ENCODE results near the gene CCL13.
A peak's percentile ranks its signal among the peaks of the same experiment; 100 is the strongest.
"Not testable (repeated sequence)": the region's sequence is repeated elsewhere in the genome, so short reads cannot be mapped to it uniquely, and the experiment has no call there.

Gene CCL13

GRCh38 chr17:34356194-34356593, at the start of gene CCL13:
TSS of gene CCL13 (plus strand) at chr17:34356480. CDS start at chr17:34356527, 47 bp downstream.
- no peak for DNase-seq

DNA sequence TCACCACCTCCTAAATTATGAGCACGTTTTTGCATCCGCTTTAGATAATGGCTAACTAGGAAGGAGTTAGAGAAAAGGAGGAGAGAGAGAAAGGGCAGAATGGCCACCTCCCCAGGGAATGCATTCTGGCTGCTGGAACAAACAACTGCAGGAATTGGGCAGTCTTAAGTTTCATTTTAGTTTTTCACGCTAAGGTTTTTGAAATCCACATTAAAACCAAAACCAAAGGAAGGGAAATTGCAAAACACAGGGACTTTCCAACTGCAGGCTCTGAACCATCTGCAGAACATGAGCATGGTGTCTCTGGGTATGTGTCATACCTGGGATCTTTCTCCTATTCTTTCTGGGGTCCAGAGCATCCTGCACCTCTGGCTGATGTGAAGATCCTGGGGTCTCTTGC, 49.2 kb upstream of the CCL13 start:
- no peak for DNase-seq

- no peak for DNase-seq
Observed at GRCh38 chr17:34308371-34308770, 47.9 kb upstream of the CCL13 start.

DNA sequence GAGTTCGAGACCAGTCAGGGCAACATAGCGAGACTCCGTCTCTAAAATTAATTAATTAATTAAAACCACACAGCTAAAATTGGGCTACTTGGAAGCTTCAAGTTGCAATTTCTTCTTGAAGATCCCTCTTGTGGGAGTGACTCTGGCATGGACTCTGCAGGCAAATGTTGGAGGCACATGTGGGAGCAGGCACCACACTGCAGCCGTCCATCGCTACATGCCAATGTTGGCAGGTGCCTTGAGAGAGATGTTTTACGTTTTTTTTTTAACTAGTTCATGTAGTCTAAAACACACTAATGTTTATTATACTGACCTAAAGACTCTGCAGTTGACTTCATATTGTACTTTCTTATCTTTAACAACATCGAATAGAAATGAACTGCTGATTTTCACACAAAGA, 45.0 kb upstream of the CCL13 start:
- DNase-seq = no peak

- DNase-seq = no peak
Observed at GRCh38 chr17:34312080-34312479, 44.2 kb upstream of the CCL13 start.

DNA sequence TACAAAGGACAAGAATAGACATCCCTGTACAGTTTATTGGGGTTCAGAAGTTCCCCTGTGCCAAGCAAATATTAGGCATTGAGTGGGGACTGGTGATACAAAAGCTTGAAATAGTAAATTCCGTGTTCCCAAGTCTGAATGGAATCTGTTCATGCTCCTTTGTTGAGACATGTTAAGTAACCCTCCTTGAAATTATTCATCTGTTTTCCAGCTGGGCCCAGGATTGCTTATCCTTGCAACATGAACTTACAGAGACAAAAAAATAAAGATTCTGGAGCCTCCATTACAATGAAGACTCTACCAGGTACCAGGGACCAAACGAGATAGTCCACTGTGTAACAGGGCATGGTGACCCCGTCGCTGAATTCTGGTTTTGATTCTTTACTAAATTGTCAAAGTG, 43.1 kb upstream of the CCL13 start:
- no peak for DNase-seq

- DNase-seq = no peak
Observed at GRCh38 chr17:34314279-34314678, 42.0 kb upstream of the CCL13 start.

GRCh38 chr17:34318474-34318873, 37.8 kb upstream of the CCL13 start:
- no peak for DNase-seq

DNA sequence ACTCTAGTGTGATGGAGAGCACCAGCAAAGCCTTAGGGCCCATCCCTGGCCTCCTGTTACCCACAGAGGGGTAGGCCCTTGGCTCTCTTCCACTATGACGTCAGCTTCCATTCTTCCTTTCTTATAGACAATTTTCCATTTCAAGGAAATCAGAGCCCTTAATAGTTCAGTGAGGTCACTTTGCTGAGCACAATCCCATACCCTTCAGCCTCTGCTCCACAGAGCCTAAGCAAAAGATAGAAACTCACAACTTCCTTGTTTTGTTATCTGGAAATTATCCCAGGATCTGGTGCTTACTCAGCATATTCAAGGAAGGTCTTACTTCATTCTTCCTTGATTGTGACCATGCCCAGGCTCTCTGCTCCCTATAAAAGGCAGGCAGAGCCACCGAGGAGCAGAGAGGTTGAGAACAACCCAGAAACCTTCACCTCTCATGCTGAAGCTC, 37.2 kb upstream of the CCL13 start, which contains the start of gene CCL8:
Gene CCL8 (plus strand): TSS at position 397 of the 445 bp plus-strand sequence. CDS start 67 bp downstream, outside the sequence.
- DNase-seq = no peak

GRCh38 chr17:34321964-34322363, 34.3 kb upstream of the CCL13 start:
- no peak for DNase-seq

GRCh38 chr17:34327580-34327979, 28.7 kb upstream of the CCL13 start:
- not testable (repeated sequence) for DNase-seq

DNA sequence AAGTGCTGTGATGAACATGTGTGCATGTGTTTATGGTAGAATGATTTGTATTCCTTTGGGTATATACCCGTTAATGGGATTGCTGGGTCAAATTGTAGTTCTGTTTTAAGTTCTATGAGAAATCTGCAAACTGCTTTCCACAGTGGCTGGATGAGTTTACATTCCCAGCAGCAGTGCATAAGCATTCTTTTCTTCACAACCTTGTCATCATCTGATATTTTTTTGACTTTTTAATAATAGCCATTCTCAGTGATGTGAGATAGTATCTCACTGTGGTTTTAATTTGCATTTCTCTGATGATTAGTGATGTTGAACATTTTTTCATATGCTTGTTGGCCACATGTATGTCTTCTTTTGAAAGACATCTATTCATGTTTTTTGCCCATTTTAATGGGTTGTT, 18.6 kb upstream of the CCL13 start:
- DNase-seq = no peak

DNA sequence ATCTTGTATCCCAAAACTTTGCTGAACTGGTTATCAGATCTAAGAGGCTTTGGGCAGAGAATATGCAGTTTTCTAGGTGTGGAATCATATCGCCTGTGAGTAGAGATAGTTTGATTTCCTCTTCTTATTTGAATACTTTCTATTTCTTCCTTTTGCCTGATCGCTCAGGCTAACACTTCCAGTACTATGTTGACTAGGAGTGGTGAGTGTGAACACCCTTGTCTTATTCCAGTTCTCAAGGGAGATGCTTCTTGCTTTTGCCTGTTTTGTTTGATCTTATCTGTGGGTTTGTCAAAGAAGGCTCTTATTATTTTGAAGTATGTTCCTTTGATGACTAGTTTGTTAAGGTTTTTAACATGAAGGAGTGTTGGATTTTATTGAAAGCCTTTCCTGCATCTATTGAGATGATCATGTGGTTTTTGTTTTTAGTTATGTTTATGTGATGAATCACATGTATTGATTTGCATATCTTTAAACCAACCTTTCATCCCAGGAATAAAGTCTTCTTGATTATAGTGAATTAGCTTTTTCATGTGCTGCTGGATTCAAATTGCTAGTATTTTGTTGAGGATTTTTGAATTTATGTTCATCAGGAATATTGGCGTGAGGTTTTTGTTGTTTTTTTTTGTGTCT, 17.0 kb upstream of the CCL13 start:
- DNase-seq = no peak

DNA sequence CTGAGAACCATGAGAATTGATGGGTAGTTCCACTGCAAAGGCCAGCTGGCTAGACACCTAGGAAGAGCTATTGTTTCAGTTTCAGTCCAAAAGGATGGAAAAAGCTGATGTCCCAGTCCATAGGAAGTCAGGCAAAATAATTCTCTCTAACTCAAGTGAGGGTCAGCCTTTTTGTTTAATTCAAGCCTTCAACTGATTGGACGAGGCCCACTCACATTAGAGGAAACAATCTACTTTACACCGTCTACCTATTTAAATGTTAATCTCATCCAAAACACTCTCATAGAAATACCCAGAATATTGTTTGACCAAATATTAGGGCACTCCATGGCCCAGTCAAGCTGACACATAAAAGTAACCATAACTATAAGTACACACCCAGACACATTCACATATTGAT, 14.4 kb upstream of the CCL13 start:
- no peak for DNase-seq

GRCh38 chr17:34347063-34347462, 9.2 kb upstream of the CCL13 start:
- DNase-seq = no peak

- no peak for DNase-seq
Observed at GRCh38 chr17:34349751-34350150, 6.5 kb upstream of the CCL13 start.

- no peak for DNase-seq
Observed at GRCh38 chr17:34351096-34351495, 5.2 kb upstream of the CCL13 start.

- DNase-seq = no peak
Observed at GRCh38 chr17:34352191-34352590, 4.1 kb upstream of the CCL13 start.

GRCh38 chr17:34354637-34355036, 1.6 kb upstream of the CCL13 start:
- no peak for DNase-seq

DNA sequence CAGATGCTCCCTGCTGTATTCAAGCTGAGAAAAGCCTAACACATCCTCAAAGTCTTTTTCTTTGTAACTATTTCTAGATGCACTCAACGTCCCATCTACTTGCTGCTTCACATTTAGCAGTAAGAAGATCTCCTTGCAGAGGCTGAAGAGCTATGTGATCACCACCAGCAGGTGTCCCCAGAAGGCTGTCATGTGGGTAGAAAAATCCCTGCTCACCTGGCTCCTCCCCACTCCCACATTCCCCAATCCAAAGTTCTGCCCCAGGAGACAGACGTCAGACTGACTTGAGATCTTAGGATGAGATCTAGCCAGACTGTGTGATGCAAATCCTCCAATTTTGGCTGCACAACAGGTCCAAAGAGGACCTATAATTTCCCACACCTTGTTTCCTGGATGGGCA, 1.1 kb downstream of the CCL13 start:
- no peak for DNase-seq

- no peak for DNase-seq
Observed at GRCh38 chr17:34358631-34359030, 2.4 kb downstream of the CCL13 start.

- DNase-seq = no peak
Observed at GRCh38 chr17:34360601-34361270, 4.5 kb downstream of the CCL13 start.

DNA sequence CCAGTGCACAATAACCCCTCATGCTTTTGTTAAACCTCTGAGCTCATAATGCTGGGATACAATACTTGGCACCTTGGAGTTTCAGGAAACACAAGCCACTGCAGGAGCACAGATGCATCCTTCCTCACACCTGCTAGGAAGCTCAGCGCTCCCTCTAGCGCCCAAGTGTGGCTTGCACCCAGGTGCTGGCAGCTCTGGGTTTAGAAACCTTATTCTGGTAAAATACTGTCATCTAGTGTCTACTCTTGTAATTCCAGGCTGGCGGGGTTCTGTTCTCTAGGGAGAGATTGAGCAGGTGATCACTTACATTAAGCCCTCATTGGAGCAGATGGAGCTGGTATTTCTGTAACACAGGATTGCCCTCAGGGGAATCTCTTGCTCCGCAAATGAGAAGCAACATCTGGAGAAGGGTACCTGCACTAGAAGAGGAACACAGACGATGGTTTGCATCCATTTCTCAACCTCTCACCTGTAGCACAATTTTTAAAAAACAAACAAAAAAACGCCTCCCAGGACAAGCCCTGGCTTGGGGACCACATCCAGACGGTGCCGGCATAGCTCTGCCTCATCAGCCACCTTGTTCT, 5.3 kb downstream of the CCL13 start:
- peak; percentile 12 to 63 for DNase-seq

- no peak for DNase-seq
Observed at GRCh38 chr17:34363183-34363661, 6.9 kb downstream of the CCL13 start, which contains the start of gene CCL1. TSS of gene CCL1 (minus strand) at chr17:34363233. CDS start at chr17:34363161, 72 bp downstream.
